HL-60 (cell line): ENCODE data around the gene MAP3K5.

ENCODE experiments used
- POLR2AphosphoS5 ChIP-seq: IDR thresholded peaks from 2 replicates; pipeline ENCODE4 v1.6.1; 2012; ENCODE audit warnings: low read depth
- TF ChIP-seq, protein P1 (sequence below): IDR thresholded peaks from one replicate; pipeline ENCODE4 v1.5.1; 2011; ENCODE audit warnings: low read length, control low read depth, inconsistent platforms; ENCODE audit not compliant: insufficient read depth
- TF ChIP-seq, protein P2 (sequence below): IDR thresholded peaks from 2 replicates; pipeline ENCODE4 v1.6.1; 2012; ENCODE audit warnings: low read depth; ENCODE audit not compliant: insufficient replicate concordance

GRCh38 chr6:136548582-136549299 lies 243.5 kb downstream of the MAP3K5 start:
- TF ChIP-seq, protein P1, sequence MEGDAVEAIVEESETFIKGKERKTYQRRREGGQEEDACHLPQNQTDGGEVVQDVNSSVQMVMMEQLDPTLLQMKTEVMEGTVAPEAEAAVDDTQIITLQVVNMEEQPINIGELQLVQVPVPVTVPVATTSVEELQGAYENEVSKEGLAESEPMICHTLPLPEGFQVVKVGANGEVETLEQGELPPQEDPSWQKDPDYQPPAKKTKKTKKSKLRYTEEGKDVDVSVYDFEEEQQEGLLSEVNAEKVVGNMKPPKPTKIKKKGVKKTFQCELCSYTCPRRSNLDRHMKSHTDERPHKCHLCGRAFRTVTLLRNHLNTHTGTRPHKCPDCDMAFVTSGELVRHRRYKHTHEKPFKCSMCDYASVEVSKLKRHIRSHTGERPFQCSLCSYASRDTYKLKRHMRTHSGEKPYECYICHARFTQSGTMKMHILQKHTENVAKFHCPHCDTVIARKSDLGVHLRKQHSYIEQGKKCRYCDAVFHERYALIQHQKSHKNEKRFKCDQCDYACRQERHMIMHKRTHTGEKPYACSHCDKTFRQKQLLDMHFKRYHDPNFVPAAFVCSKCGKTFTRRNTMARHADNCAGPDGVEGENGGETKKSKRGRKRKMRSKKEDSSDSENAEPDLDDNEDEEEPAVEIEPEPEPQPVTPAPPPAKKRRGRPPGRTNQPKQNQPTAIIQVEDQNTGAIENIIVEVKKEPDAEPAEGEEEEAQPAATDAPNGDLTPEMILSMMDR: no peak
- TF ChIP-seq POLR2AphosphoS5: no peak
- TF ChIP-seq, protein P2, sequence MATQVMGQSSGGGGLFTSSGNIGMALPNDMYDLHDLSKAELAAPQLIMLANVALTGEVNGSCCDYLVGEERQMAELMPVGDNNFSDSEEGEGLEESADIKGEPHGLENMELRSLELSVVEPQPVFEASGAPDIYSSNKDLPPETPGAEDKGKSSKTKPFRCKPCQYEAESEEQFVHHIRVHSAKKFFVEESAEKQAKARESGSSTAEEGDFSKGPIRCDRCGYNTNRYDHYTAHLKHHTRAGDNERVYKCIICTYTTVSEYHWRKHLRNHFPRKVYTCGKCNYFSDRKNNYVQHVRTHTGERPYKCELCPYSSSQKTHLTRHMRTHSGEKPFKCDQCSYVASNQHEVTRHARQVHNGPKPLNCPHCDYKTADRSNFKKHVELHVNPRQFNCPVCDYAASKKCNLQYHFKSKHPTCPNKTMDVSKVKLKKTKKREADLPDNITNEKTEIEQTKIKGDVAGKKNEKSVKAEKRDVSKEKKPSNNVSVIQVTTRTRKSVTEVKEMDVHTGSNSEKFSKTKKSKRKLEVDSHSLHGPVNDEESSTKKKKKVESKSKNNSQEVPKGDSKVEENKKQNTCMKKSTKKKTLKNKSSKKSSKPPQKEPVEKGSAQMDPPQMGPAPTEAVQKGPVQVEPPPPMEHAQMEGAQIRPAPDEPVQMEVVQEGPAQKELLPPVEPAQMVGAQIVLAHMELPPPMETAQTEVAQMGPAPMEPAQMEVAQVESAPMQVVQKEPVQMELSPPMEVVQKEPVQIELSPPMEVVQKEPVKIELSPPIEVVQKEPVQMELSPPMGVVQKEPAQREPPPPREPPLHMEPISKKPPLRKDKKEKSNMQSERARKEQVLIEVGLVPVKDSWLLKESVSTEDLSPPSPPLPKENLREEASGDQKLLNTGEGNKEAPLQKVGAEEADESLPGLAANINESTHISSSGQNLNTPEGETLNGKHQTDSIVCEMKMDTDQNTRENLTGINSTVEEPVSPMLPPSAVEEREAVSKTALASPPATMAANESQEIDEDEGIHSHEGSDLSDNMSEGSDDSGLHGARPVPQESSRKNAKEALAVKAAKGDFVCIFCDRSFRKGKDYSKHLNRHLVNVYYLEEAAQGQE: no peak
